HUDEP-2 (cell line): ENCODE measurements around the gene FAAP20.
A peak's percentile ranks its signal among the peaks of the same experiment; 100 is the strongest.

Experiments used
- DNase-seq, 76 experiments: peaks; one replicate each; lab custom pipeline; 2025; ENCODE audit not compliant: unreplicated experiment in 76 of 76; lab: John Stamatoyannopoulos, UW

FAAP20 gene, protein sequence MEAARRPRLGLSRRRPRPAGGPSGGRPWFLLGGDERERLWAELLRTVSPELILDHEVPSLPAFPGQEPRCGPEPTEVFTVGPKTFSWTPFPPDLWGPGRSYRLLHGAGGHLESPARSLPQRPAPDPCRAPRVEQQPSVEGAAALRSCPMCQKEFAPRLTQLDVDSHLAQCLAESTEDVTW

DNA sequence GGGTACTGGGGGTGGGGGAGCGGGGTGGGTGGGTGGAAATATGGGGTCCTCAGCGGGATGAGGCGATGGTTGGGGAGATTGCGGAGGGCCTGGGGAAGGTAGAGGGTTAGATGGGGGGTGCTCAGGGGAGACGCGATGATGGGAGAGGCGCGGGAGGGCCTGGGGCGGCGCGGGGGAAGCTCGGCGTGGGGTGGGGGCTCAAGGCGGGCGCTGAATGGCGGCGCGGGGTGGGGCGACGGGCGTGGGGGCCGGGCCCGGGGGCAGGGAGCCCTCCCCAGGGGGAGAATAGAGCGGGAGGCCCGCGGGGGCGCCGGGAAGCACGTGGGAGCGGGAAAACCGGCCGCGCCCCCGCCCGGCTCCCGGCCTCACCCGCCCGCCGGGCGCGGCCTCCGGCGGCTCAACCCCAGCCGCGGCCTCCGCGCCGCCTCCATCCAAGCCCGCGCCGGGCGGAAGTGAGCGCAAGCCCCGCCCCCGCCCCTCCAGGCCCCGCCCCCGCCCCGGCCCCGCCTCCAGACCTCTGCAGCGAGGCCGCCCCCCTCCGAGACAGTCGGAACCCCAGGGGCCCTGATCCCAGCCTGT lies at the start of gene FAAP20:
Gene FAAP20 (minus strand): TSS at position 454 of the 579 bp plus-strand sequence. CDS start 23 bp downstream, at position 431.
- peak in 63 of 76 experiments; percentile 11 to 97 (median 71) for DNase-seq

DNA sequence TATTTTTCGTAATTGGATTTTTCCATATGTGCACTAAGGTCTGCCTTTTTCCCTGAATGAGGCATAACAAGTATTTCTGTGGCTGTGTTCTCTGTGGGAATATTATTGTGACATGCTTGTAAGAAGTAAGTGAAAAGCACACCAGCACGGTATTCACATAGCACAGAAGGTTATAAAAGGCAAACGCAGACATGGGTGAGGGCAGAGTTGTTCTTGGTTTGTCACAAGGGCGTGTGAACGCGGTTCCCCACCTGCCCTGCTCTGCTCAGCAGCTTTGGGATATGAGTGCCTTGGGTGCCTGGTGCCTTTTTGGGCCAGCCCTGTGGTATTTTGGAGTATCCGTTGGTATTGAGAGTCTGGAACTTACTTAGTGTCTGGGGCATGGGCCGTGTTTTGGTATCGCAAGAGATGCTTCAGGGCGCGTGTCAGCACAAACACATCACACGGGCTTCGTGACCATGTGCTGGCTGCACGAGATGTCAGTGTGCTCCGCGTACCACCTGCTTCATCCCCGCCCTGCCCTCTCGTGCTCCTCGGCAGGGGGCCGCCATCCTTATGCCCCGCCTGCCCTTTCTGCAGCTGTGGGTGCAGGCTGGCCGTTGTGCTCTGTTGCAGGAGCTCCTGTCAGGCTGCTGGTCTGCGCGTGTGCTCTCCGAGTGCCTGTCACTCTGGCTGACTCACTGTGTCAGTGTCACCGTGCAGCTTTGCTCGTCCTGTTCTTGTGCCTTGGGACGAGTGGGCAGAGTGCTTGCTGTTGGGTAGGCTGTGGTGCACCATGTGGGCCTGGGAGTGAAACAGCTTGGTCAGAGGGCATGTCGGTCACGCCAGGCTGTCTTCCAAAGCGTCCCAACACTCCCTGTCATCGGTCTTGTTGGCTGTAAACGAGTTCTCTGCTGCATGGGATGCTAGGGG lies 48.5 kb upstream of the FAAP20 start:
- no peak for DNase-seq

DNA sequence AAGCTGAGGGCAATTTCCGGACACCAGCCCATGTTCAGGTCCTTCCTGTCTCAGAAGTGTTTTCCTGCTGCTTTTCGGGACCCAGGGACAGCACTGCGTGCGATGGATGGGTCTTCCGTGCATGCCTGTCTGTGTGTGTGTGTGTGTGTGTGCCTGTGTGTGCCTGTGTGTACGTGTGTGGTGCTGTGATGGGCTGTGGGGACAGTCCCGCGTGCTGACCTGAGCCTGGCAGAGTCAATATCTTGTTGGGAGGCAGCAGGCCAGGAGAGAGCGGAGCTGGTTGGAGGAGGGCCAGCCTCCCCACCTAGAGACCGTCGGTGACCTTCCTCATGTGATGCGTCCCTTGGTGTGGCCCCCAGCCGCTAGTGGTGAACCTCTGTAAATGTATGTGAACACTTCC lies 47.2 kb upstream of the FAAP20 start:
- DNase-seq: no peak

DNA sequence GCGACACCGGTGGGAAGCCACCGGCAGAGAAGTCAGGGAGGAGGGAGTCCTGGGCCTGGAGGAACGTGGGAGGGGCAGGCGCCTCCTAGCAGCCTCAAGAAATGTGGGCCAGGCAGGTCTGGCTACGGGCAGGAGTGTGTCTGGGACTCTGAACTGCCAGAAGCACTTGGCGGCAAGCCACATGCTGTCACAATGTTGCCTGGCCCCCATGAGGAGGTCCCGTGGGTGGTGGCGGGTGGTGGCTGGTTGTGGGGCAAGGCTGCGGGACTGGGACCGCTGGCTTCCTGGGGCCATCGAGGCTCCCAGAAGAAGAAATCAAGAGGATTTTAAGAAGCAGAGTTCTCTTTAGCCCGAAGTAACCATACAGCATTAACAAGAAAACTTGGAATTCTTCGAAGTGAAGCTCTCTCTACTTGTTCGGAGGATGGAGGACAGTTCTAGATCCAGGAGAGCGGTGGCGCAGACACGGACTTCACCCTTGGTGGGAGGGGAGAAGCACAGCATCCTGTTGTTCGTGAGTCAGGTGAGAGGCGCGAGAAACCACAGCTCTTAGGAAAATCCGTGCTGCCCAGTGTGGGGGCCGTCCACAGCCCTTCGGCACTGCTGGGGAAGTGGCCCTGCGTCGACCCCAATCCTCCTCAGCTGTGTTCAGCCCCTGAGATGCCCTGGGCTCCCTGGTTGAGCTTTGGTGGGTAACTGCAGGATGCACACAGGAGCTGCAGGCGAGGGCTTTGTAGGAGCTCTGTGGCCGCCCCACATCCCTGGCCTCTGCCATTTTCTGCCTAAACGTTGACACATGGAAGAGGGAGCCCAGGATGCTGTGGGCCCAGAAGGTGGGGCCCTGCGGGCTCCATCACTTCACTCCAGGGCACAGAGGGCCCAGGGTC lies 45.9 kb upstream of the FAAP20 start:
- peak in 73 of 76 experiments; percentile 22 to 87 (median 72) for DNase-seq

DNA sequence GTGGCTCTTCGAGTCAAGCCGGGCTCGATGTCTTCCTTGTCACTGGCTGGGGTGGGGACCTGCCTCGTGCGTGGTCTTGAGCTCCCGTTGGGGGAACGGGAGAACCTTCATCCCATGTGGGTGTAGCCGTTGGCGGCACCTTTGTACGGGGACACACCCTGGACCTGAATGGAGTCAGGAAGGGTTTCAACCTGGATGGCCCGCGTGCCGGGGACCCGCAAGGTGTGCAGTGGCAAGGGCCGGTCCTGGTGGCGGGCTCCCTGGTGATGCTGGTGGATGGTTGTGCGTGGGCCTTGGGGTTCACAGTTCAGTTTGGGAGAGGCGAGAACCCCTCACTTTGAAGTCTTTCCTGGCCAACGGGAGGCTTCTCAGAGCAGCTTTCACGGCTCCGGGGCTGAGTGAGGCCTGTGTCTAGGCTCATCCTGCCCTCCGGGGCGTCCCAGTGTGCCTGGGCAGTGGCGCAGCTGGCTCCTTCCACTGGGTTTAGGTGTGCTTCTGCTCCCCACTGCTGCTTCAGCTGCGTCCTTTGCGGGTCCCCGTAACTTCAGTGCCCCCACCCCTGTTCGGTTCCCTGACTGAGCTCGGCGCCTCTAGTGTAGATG lies 44.9 kb upstream of the FAAP20 start:
- no peak for DNase-seq

DNA sequence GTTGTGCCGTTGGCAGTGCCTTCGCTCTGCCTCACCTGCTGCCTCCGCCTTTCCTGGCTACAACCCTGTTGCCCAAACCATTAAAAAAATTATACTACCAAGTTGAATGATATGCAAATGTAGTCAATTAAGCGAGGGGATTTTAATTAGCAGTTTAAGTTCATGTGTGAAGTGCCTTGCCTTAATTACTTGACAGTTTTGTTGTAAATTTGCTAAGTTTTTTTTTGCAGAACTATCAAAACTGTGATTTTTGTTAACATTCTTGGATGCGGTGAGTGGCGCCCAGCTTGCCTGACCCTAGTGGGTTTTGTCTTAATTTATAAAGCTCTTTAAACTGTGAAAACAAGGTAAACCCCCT lies 44.4 kb upstream of the FAAP20 start:
- DNase-seq: no peak

DNA sequence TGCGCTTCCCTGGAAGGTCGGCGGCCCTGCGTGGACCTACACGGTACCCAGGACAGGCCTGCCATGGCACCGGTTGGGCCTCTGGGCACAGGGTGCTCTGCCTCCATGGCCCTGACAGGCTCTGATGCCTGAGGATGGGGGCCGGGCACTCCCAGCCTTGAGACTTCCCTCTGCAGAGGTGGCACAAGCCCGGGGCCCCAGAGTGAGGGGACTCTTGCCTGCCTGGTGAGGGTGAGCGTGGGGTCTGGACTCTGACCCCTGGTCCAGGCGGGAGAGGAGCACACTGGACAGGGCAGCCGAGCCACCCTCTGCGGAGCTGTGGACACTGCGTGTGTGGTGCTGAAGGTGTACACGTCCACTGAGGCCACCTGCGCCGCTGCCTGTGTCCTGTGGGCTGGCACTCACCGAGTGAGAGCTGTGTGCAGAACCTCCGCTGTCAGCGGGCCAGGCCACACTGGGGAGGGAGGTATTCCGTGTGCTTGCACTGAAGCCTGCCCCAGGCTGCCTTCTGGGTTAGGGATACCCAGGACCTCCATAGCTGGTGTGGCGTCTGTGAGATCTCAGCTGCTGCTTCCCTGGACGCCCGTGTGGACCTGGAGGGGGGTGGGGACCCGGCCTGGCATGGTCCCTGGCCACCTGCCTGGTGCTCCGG lies 43.9 kb upstream of the FAAP20 start:
- no peak for DNase-seq

DNA sequence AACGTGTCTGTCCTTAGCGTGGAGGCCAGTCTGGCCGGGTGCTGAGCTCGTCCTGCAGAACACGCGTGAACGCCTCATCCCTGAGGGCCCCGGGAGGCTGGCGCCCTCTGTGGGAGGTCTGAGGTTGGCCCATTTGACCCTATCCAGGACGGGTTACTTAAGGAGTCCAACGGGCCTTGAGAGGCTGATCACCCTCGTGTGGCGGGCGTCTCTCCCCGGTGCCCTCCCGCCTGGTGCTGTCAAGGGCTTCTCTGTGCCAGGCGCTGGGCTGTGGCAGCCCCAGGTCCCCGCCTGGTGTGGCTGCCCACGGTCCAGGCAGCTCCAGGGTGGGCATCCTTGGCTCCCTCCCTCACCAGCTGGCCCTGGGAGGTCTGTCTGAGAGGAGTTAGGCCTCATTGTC lies 43.2 kb upstream of the FAAP20 start:
- DNase-seq: peak in 7 of 76 experiments; percentile 2 to 19 (median 11)

DNA sequence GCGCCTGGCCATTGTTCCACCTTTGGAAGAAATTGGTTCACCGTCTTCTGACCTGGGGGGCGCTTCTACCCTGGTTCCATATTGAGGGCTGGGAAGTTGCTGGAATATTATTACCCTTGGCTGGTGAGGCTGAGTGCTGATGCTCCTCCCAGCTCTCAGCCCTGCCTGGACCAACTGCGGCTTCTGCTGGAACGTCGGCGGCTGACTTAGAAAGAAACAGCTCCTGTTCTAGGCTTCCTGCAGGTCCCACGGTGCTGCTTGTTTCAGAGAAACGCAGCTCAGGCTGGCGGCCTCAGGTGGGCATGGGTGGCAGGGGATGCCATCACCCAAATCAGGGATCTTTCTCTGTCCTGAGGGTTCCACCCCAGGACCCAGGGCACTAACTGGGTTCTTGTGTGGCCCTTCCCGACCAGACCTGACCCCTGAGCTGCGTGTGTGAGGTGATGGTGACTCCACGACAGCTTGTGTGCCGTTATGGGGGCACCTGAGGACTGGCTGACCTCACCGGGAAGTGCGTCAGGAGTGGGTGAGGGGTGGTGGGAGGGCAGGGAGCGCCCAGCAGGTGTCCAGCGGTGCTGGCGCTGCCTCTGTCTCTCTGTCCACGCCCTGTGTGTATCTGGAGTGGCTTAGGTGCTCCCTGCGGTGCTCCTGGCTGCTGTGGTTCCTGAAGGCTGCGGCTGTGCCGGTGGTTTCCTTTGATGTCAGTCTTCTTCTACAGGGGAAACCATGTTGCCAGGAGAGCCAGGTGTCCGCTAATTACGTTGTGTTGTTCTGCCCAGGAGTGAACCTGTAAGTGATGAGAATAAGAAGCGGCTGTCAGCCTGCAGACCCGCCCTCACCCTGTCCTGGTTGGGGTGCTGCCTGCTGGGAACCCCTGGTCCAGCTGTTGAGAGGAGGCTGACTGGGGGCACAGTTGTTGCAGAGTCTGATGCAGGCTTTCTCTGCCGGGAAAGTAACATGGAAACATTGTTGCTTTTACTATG lies 42.4 kb upstream of the FAAP20 start:
- DNase-seq: no peak

DNA sequence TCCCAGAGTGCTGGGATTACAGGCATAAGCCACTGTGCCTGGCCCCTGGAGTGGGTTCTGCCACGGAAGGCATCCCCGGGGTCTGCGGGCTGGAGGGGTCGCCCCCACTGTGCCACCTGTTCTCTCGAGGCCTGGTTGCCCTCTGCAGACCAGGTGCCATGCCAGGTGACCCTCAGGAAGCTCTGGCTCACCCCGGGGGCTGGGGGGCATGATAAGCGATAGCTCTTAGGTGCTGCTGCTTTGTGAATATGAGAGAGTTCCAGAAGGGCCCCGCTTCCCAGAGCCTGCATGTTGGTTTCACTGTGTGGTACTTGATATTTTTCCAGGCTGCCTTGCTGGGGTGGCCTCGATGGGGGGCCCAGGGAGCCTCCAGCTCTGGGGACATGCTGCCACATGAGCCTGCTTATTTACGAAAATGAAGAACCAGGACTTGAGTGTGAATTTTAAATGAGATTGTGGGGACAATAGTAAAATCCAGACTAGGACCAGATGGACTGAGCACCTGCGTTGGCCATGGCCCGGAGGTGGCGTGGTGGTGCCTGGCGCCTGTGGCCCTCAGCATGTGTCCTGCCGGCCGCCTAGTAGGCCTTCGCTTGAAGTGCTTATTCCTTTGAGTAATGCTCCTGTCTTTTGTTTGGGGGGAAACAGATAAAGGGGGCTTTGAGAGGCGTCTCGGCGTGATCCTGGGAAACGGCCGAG lies 40.9 kb upstream of the FAAP20 start:
- no peak for DNase-seq

DNA sequence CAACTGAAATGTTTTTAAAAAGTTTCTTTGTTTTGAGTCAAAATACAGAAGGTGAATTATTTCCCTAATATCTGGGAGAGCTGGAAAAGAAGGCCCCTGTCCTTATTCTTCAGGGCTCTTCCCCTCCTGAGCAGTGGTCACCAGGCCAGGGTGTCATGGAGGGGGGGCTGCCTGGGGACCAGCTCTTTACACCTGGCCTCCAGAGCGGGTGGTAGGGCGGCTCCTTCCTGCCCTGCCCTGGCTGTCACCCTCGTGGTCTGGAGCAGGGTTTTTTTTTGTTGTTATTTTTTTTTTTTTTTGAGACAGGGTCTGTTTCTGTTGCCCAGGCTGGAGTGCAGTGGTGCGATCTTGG lies 40.2 kb upstream of the FAAP20 start:
- DNase-seq: no peak

DNA sequence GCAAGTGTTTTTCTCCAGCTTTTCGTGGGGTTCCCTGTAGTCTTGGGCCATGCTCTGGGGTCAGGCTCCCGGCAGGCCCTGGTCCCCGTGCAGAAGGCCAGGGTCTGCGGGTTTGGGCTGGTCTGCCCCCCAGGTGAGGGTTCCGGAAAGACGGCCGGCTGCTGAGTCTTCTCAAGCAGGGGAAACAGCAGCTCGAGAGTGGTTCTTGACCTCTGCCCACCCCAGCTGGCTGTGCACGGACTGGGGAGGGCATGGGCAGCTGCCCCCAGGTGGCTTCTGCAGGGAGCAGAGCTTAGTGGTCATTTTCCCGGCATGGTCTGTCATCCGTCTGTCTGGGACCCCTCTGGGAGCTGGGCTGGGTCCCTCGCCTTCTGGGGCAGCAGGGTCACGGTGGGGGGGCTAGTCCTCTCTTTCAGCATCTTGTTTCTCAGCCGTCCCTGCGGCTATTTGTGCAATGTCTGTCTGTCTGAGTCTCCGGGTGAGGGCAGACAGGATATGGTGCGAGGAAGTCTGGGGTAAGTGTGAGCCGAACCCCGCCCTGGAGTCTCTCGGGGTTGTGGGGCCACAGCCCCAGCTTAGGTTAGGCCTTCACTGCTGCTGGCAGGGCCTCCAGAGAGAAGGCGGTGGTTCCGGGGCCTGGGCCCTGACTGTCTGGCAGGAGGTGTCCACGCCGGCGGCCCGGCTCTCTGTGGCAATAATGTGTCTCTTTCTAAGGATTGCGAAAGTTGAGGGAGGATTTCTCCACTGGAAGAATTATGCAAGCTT lies 39.6 kb upstream of the FAAP20 start:
- DNase-seq: peak in 59 of 76 experiments; percentile 14 to 70 (median 50)

DNA sequence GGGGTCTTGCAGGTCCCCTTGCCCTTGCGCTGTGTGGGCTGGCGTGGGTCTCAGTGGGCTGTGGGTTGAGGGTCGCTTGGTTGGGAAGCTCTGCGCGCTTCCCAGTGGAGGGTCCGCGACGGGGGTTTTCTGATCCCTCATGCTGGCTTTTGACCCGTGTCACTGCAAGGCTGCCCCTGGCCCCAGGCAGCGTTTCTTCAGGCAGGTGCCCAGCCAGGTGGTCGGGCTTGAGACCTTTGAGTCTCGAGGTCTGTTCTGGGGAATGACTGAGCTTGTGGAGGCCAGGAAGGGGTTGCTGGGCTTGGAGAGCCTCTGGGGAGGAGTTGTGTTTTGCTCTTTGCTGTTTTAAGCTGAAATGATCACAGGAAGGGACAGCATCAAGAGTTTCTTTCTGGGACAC lies 38.9 kb upstream of the FAAP20 start:
- DNase-seq: no peak

DNA sequence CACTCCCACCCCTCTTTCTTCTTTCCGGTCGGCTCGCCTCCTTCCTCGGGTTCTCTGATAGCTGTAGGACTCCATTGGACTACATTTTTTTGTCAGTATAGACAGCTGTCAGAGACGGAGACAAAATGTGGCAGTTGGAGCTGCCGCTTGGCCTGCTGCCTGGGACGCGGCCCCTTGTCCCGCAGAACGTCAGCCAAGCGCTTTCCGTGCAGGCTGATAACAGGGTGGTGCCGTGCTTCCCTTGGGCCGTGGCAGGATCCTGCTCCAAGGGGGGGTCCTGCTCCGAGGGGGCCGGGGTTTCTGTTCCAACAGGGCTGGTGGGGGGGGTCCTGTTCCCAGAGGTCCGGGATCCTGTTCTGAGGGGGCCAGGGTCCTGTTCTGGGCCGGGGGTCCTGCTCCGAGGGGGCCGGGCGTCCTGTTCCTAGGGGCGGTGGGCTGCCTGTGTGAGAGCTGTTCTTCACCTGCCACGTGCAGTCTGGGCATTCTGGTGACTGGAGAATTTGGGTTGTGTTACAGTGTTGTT lies 38.4 kb upstream of the FAAP20 start:
- peak in 69 of 76 experiments; percentile 16 to 81 (median 63) for DNase-seq

DNA sequence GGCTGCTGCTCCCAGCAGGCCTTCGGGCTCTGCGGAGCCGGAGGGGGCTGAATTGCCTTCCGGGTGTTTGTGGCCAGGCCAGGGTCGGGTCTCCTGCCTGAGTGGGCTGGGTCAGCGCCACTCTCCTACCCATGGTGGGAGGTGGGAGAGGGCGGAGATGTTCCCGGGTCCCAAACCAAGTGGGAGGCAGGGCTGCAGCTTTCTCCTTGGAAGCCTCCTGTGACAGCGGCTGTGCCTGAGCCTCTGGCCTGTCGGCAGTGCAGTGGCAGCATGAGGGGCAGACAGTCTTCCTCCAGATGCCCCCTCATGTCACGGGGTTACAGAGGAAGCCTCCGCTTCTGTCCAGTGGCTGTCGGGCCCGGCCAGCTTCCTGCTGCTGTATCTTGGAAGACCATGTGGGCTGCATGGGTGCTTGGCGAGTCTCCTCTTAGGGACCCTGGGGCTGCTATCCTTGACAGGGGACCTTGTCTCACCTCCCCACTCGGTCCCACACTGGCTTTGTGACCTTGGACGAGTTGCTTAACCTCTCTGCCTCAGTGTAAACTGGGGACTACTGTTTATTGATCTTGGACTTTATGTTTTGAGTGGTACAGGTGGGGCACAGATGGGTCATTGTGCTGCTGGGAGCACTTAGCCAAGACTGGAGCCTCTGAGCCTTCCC lies 37.8 kb upstream of the FAAP20 start:
- peak in 1 of 76 experiments; percentile 24 for DNase-seq

DNA sequence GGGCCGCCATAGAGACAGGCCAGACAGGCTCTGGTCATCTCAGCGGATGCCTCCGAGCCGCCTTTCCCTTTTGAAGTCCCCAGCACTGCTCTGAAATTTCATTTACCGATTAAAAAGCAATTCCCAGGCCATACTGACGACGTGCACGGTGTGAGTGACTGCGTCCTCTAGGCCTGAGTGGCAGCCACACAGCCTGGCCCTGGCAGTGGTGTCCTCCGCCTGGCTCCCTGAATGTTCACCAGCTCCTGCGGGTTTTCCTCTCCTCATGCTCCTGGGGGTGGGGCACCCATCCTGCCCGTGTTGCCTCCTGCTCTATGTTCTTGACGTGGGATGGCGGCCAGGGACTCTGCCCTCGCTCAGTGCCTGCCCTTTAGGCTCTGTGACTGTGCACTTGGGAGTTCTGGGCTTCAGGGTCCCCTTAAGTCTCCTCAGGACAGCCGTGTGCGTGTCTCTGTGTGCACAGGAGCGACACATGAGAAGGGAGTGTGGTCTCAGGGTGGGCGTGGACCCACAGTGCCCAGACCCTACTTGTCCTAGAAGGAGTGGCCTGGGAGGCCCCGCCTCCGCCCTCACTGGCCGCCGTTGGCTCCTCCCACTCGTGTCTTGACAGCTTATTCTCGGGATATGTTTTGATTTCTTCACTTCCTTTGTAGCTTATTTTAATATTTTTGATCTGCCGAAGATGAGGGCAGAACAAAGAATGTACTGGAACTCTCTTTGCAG lies 37.1 kb upstream of the FAAP20 start:
- peak in 48 of 76 experiments; percentile 12 to 76 (median 40) for DNase-seq
